ENCODE measurements around the gene TTC27.

The TTC27 gene

GRCh38 chr2:32851777-32852439 lies 224.1 kb downstream of the TTC27 start:
- Histone ChIP-seq H3K4me1 (no peaks in the 10 kb centered on the region), H3K9me3 (replicated peaks in 1 of 11) (0 out of 22 replicates have a peak, but pooled peaks cover 0 to 4% (median 0%) of the 10 kb centered on the region in 11 experiments), H3K4me3 (no peak overlapping the region), H3K27me3 (no peaks in the 10 kb centered on the region), H3K4me2 (no peak overlapping the region), H3K27ac (no peak overlapping the region), H3K36me3 (no peaks in the 10 kb centered on the region), H3K9ac (no peak overlapping the region), H4K20me1 (no peaks in the 10 kb centered on the region)
- TF ChIP-seq Cebpa-rat (IDR thresholded peaks at IDR 0.05) = no peak

- no peaks in the 10 kb centered on the region for H3K36me3 ChIP-seq
- H3K4me2 ChIP-seq = no peak overlapping the region
- no peak for TF ChIP-seq Cebpa-rat (IDR thresholded peaks at IDR 0.05)
- no peaks in the 10 kb centered on the region for H3K27me3 ChIP-seq
- H3K4me3 ChIP-seq = no peak overlapping the region
- H3K9me3 ChIP-seq (replicated peaks in 1 of 11) = no peaks in the 10 kb centered on the region
- H4K20me1 ChIP-seq = no peaks in the 10 kb centered on the region
- no peak overlapping the region for H3K27ac ChIP-seq
- H3K9ac ChIP-seq = no peak overlapping the region
- H3K4me1 ChIP-seq = no peaks in the 10 kb centered on the region
Measured at GRCh38 chr2:32852856-32853255, 225.0 kb downstream of the TTC27 start.

GRCh38 chr2:32856891-32857290 lies 229.0 kb downstream of the TTC27 start:
- no peak for TF ChIP-seq Cebpa-rat (IDR thresholded peaks at IDR 0.05)
- H3K4me2 ChIP-seq = no peak overlapping the region
- no peaks in the 10 kb centered on the region for H3K36me3 ChIP-seq
- H3K9ac ChIP-seq = no peak overlapping the region
- H3K27ac ChIP-seq = no peak overlapping the region
- H3K4me3 ChIP-seq = no peak overlapping the region
- H3K27me3 ChIP-seq = no peaks in the 10 kb centered on the region
- no peaks in the 10 kb centered on the region for H4K20me1 ChIP-seq
- H3K4me1 ChIP-seq = no peaks in the 10 kb centered on the region
- peaks cover 0 to 6% (median 0%) of the 10 kb centered on the region in 11 experiments; a peak in 3 of 22 replicates for H3K9me3 ChIP-seq (replicated peaks in 1 of 11)

GRCh38 chr2:32858713-32859112 lies 230.9 kb downstream of the TTC27 start:
- no peak overlapping the region for H3K4me2 ChIP-seq
- H3K27me3 ChIP-seq = no peaks in the 10 kb centered on the region
- H3K4me3 ChIP-seq = no peak overlapping the region
- H3K4me1 ChIP-seq = no peaks in the 10 kb centered on the region
- peaks cover 0 to 6% (median 0%) of the 10 kb centered on the region in 11 experiments; a peak in 3 of 22 replicates for H3K9me3 ChIP-seq (replicated peaks in 1 of 11)
- no peak overlapping the region for H3K9ac ChIP-seq
- H4K20me1 ChIP-seq = no peaks in the 10 kb centered on the region
- H3K36me3 ChIP-seq = no peaks in the 10 kb centered on the region
- no peak for TF ChIP-seq Cebpa-rat (IDR thresholded peaks at IDR 0.05)
- H3K27ac ChIP-seq = no peak overlapping the region

- no peaks in the 10 kb centered on the region for H3K4me1 ChIP-seq
- peaks cover 0 to 6% (median 0%) of the 10 kb centered on the region in 11 experiments; a peak in 3 of 22 replicates for H3K9me3 ChIP-seq (replicated peaks in 1 of 11)
- H3K9ac ChIP-seq = no peak overlapping the region
- no peak overlapping the region for H3K4me2 ChIP-seq
- H3K4me3 ChIP-seq = no peak overlapping the region
- H3K36me3 ChIP-seq = no peaks in the 10 kb centered on the region
- no peaks in the 10 kb centered on the region for H3K27me3 ChIP-seq
- H4K20me1 ChIP-seq = no peaks in the 10 kb centered on the region
- no peak overlapping the region for H3K27ac ChIP-seq
- no peak for TF ChIP-seq Cebpa-rat (IDR thresholded peaks at IDR 0.05)
Measured at GRCh38 chr2:32860385-32860784, 232.5 kb downstream of the TTC27 start.

GRCh38 chr2:32862269-32863055 lies 234.6 kb downstream of the TTC27 start:
- H3K4me1 ChIP-seq = no peaks in the 10 kb centered on the region
- H4K20me1 ChIP-seq = no peaks in the 10 kb centered on the region
- H3K9me3 ChIP-seq (replicated peaks in 1 of 11) = peaks cover 0 to 6% (median 0%) of the 10 kb centered on the region in 11 experiments; a peak in 3 of 22 replicates
- no peaks in the 10 kb centered on the region for H3K27me3 ChIP-seq
- H3K4me3 ChIP-seq = no peak overlapping the region
- no peak overlapping the region for H3K4me2 ChIP-seq
- no peak overlapping the region for H3K27ac ChIP-seq
- no peak for TF ChIP-seq Cebpa-rat (IDR thresholded peaks at IDR 0.05)
- no peaks in the 10 kb centered on the region for H3K36me3 ChIP-seq
- H3K9ac ChIP-seq = no peak overlapping the region

- Histone ChIP-seq H3K27me3 (no peaks in the 10 kb centered on the region), H4K20me1 (no peaks in the 10 kb centered on the region), H3K4me3 (no peak overlapping the region), H3K9ac (no peak overlapping the region), H3K9me3 (replicated peaks in 1 of 11) (peaks cover 0 to 6% (median 0%) of the 10 kb centered on the region in 11 experiments; a peak in 3 of 22 replicates), H3K4me1 (no peaks in the 10 kb centered on the region), H3K36me3 (no peaks in the 10 kb centered on the region), H3K27ac (no peak overlapping the region), H3K4me2 (no peak overlapping the region)
- no peak for TF ChIP-seq Cebpa-rat (IDR thresholded peaks at IDR 0.05)
Measured at GRCh38 chr2:32863326-32863725, 235.5 kb downstream of the TTC27 start.

GRCh38 chr2:32863803-32864202 lies 236.0 kb downstream of the TTC27 start:
- Histone ChIP-seq H3K4me3 (no peak overlapping the region), H3K4me2 (no peak overlapping the region), H3K27me3 (no peaks in the 10 kb centered on the region), H3K9ac (no peak overlapping the region), H3K4me1 (no peaks in the 10 kb centered on the region), H3K36me3 (no peaks in the 10 kb centered on the region), H3K27ac (no peak overlapping the region), H3K9me3 (replicated peaks in 1 of 11) (peaks cover 0 to 1% (median 0%) of the 10 kb centered on the region in 11 experiments; a peak in 2 of 22 replicates), H4K20me1 (no peaks in the 10 kb centered on the region)
- TF ChIP-seq Cebpa-rat (IDR thresholded peaks at IDR 0.05) = no peak

- Histone ChIP-seq H3K36me3 (no peaks in the 10 kb centered on the region), H3K9ac (no peak overlapping the region), H3K4me3 (no peak overlapping the region), H3K9me3 (replicated peaks in 1 of 11) (no peaks in the 10 kb centered on the region), H3K4me1 (no peaks in the 10 kb centered on the region), H3K27me3 (no peaks in the 10 kb centered on the region), H4K20me1 (no peaks in the 10 kb centered on the region), H3K27ac (no peak overlapping the region), H3K4me2 (no peak overlapping the region)
- TF ChIP-seq Cebpa-rat (IDR thresholded peaks at IDR 0.05) = no peak
Measured at GRCh38 chr2:32864334-32865111, 236.7 kb downstream of the TTC27 start.

Data from BLaER1 treated with 17β-estradiol and CSF1 and Interleukin-3, amounts not matched to agents 10 nM and 100 nM (cell line).